MCF 10A (cell line): ENCODE results near the gene SEPSECS. TPM values are rescaled to one million over a fixed set of nuclear protein-coding genes. Genes with fewer than 3 reads are reported as not detected.

Source experiments
- BruUV-seq: library from RNA; stranded (reverse); fragments of 400-500 nt; replicated peaks from 2 replicates; lab custom pipeline; 2021; lab: Mats Ljungman, UMichigan
- CTCF ChIA-PET: fragments of 300-600 bp; sonication (Branson Sonifier 250); formaldehyde crosslinking; extraction: SDS; loops from one replicate; lab custom pipeline; 2021; ENCODE audit warnings: antibody characterized with exemption, inconsistent platforms; lab: Yijun Ruan, JAX
- POLR2A ChIA-PET: fragments of 300-600, 350-650 bp; sonication (Branson Sonifier 250); formaldehyde crosslinking; extraction: SDS; loops from one replicate; lab custom pipeline; 2020; ENCODE audit warnings: antibody characterized with exemption, inconsistent platforms; lab: Yijun Ruan, JAX
- DNase-seq: peaks from one replicate; pipeline ENCODE4 v3.0.0-alpha.2; 2018; ENCODE audit not compliant: unreplicated experiment
- H3K27ac Mint-ChIP-seq: one replicate; pipeline ENCODE4 v1.8.0; 2022; ENCODE audit warnings: mild to moderate bottlenecking, low read depth, mixed read lengths; ENCODE audit not compliant: unreplicated experiment
- H3K27me3 Mint-ChIP-seq: one replicate; pipeline ENCODE4 v1.8.0; 2022; ENCODE audit warnings: mixed read lengths; ENCODE audit not compliant: insufficient read depth, unreplicated experiment
- H3K36me3 Mint-ChIP-seq: one replicate; pipeline ENCODE4 v1.8.0; 2022; ENCODE audit warnings: mild to moderate bottlenecking, moderate library complexity, mixed read lengths; ENCODE audit not compliant: insufficient read depth, unreplicated experiment
- H3K4me1 Mint-ChIP-seq: one replicate; pipeline ENCODE4 v1.8.0; 2022; ENCODE audit warnings: mixed read lengths; ENCODE audit not compliant: insufficient read depth, unreplicated experiment
- H3K4me3 Mint-ChIP-seq: one replicate; pipeline ENCODE4 v1.8.0; 2022; ENCODE audit warnings: mild to moderate bottlenecking, moderate library complexity, mixed read lengths; ENCODE audit not compliant: unreplicated experiment
- H3K9me3 Mint-ChIP-seq: one replicate; pipeline ENCODE4 v1.8.0; 2022; ENCODE audit warnings: mixed read lengths; ENCODE audit not compliant: unreplicated experiment
- CTCF ChIP-seq: fragments of 200-600 bp; IDR thresholded peaks from one replicate; pipeline ENCODE4 v1.8.0; 2022; ENCODE audit warnings: antibody characterized with exemption, mild to moderate bottlenecking; ENCODE audit not compliant: unreplicated experiment
- intact Hi-C: fragments of 100-400 bp; cut with micrococcal nuclease; formaldehyde crosslinking; loops from 2 replicates; pipeline ENCODE4 v1.14.1; 2022
- total RNA-seq: library from RNA; stranded (reverse); gene quantifications from 2 replicates; pipeline ENCODE4 v1.2.3, GENCODE V29; 2022

Gene SEPSECS
- total RNA-seq, 1 experiment from 2014 or later = 9.4 TPM

- H3K4me1 Mint-ChIP-seq = no peaks in the 10 kb centered on the region
- CTCF ChIA-PET = no interaction called here
- no TSS peak for BruUV-seq
Measured at GRCh38 chr4:25078523-25078922, 81.7 kb downstream of the SEPSECS start.

GRCh38 chr4:25076625-25077398 lies 83.4 kb downstream of the SEPSECS start:
- Mint-ChIP-seq H3K4me3 (no peak overlapping the region), H3K27me3 (peaks cover 31% of the 10 kb centered on the region), H3K27ac (no peak overlapping the region), H3K4me1 (no peaks in the 10 kb centered on the region), H3K36me3 (no peaks in the 10 kb centered on the region), H3K9me3 (no peaks in the 10 kb centered on the region)
- DNase-seq = no peak
- intact Hi-C loops = no loop called here
- TF ChIP-seq CTCF = no peak
- ChIA-PET CTCF (no interaction called here), POLR2A (no interaction called here)
- no TSS peak for BruUV-seq

More at GRCh38 chr4:25078523-25078922, 81.7 kb downstream of the SEPSECS start:
- H3K27me3 Mint-ChIP-seq = peaks cover 31% of the 10 kb centered on the region
- H3K9me3 Mint-ChIP-seq = no peaks in the 10 kb centered on the region
- H3K36me3 Mint-ChIP-seq = no peaks in the 10 kb centered on the region
- no peak overlapping the region for H3K4me3 Mint-ChIP-seq
- POLR2A ChIA-PET = interaction anchor here (0.6 kb wide), 1 partner anchor 83 kb away, joined by 3 read pairs; no protein-coding TSS in a partner anchor
- no peak overlapping the region for H3K27ac Mint-ChIP-seq
- TF ChIP-seq CTCF = no peak
- intact Hi-C loops = no loop called here
- no peak for DNase-seq

- intact Hi-C loops = no loop called here
- Mint-ChIP-seq H3K36me3 (no peaks in the 10 kb centered on the region), H3K27ac (no peak overlapping the region), H3K27me3 (peaks cover 31% of the 10 kb centered on the region), H3K4me3 (no peak overlapping the region), H3K9me3 (no peaks in the 10 kb centered on the region), H3K4me1 (no peaks in the 10 kb centered on the region)
- no TSS peak for BruUV-seq
- no peak for DNase-seq
- no peak for TF ChIP-seq CTCF
- POLR2A ChIA-PET = interaction anchor here (0.6 kb wide), 1 partner anchor 18 kb away, joined by 3 read pairs; no protein-coding TSS in a partner anchor
- CTCF ChIA-PET = interaction anchor here (0.6 to 0.9 kb wide), 2 partner anchors 16 to 28 kb away, joined by 3 read pairs; no protein-coding TSS in a partner anchor
Measured at GRCh38 chr4:25075851-25076250, 84.4 kb downstream of the SEPSECS start.

- ChIA-PET POLR2A (no interaction called here), CTCF (interaction anchor here (0.9 kb wide), 1 partner anchor 17 kb away, joined by 3 read pairs; no protein-coding TSS in a partner anchor)
- DNase-seq = no peak
- no TSS peak for BruUV-seq
- no peaks in the 10 kb centered on the region for H3K9me3 Mint-ChIP-seq
- no peaks in the 10 kb centered on the region for H3K36me3 Mint-ChIP-seq
- no peak overlapping the region for H3K4me3 Mint-ChIP-seq
- no peaks in the 10 kb centered on the region for H3K4me1 Mint-ChIP-seq
- TF ChIP-seq CTCF = no peak
- no peak overlapping the region for H3K27ac Mint-ChIP-seq
- H3K27me3 Mint-ChIP-seq = peaks cover 31% of the 10 kb centered on the region
- intact Hi-C loops = no loop called here
Measured at GRCh38 chr4:25075129-25075528, 85.1 kb downstream of the SEPSECS start.
